Endometrium (tissue), 2 donors: ENCODE results near the gene CWF19L2.

Experiments
- FAIRE-seq: peaks from 2 replicates; lab custom pipeline; 2012; peaks lifted over from hg19 to GRCh38; lab: Jason Lieb, UNC
- donor health status: control.
- donor health status: control.

Gene CWF19L2

GRCh38 chr11:107301878-107302277, 155.7 kb downstream of the CWF19L2 start:
- no peak for FAIRE-seq

DNA sequence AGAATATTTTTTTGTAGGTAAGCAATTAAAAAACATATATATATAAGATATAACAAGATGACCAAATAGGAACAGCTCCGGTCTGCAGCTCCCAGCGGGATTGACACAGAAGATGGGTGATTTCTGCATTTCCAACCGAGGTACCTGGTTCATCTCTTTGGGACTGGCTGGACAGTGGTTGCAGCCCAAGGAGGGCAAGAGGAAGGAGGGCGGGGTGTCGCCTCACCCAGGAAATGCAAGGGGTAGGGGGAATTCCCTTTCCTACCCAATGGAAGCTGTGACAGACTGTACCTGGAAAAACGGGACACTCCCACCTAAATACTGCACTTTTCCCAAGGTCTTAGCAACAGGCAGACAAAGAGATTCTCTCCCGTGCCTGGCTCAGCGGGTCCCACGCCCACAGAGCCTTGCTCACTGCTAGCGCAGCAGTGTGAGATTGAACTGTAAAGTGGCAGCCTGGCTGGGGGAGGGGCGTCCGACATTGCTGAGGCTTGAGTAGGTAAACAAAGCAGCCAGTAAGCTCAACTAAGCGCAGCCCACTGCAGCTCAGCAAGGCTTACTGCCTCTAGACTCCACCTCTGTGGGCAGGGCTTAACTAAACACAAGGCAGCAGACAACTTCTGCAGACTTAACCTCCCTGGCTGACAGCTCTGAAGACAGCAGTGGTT, 163.8 kb downstream of the CWF19L2 start:
- FAIRE-seq, result no peak

- no peak for FAIRE-seq
Measured at GRCh38 chr11:107282195-107282594, 175.4 kb downstream of the CWF19L2 start.
